HT-29 (cell line): ENCODE results near the gene CDC6. TPM values are rescaled to one million over a fixed set of nuclear protein-coding genes. Genes with fewer than 3 reads are reported as not detected.

Experiments used
- DNase-seq: peaks from one replicate; pipeline ENCODE4 v3.0.0-alpha.2; 2015; ENCODE audit warnings: low spot score
- total RNA-seq: library from RNA; depleted of rRNA; stranded (reverse); fragments of >200 nt; shearing (Covaris generic); gene quantifications from 2 replicates; pipeline ENCODE4 v1.2.3, GENCODE V29; 2014; rRNA removed

CDC6 gene
- total RNA-seq, 1 experiment from 2014 or later: 39.8 TPM

- DNase-seq: no peak
Measured at GRCh38 chr17:40351359-40352236, 63.9 kb downstream of the CDC6 start.

- no peak for DNase-seq
Measured at GRCh38 chr17:40352237-40352778, 64.6 kb downstream of the CDC6 start.

- no peak for DNase-seq
Measured at GRCh38 chr17:40352779-40353394, 65.2 kb downstream of the CDC6 start.

Other genes starting within 250 kb of the CDC6 start
- 56.3 and 56.6 TPM in 2 replicates for gene MED24, start 233.5 kb upstream of the CDC6 start, total RNA-seq
- 31.1 and 33.2 TPM in 2 replicates for gene THRA, start 224.9 kb upstream of the CDC6 start, total RNA-seq
- gene NR1D1, start 187.3 kb upstream of the CDC6 start, total RNA-seq: 22.6 and 25.7 TPM in 2 replicates
- gene MSL1, start 165.9 kb upstream of the CDC6 start, total RNA-seq: 44.1 and 47.1 TPM in 2 replicates
- 22.9 and 33.3 TPM in 2 replicates for gene CASC3, start 147.3 kb upstream of the CDC6 start, total RNA-seq
- 14.3 and 15.2 TPM in 2 replicates for gene RAPGEFL1, start 110.4 kb upstream of the CDC6 start, total RNA-seq
- gene WIPF2, start 68.6 kb upstream of the CDC6 start, total RNA-seq: 8.1 and 9.8 TPM in 2 replicates
- 40.0 and 44.5 TPM in 2 replicates for gene RARA, start 21.3 kb downstream of the CDC6 start, total RNA-seq
- not detected in 2 replicates for gene GJD3, start 76.9 kb downstream of the CDC6 start, total RNA-seq
- gene TOP2A, start 130.0 kb downstream of the CDC6 start, total RNA-seq: 65.3 and 74.9 TPM in 2 replicates
- gene IGFBP4, start 155.6 kb downstream of the CDC6 start, total RNA-seq: 62.5 and 69.6 TPM in 2 replicates
- gene TNS4, start 213.7 kb downstream of the CDC6 start, total RNA-seq: 148 and 187 TPM in 2 replicates